D721Med (cell line): ENCODE results near the gene DOCK1.
"Not testable (repeated sequence)": the region's sequence is repeated elsewhere in the genome, so short reads cannot be mapped to it uniquely, and the experiment has no call there.

Source experiments
- DNase-seq: peaks from one replicate; pipeline ENCODE4 v3.0.0; 2011; ENCODE audit warnings: low spot score; ENCODE audit not compliant: insufficient read length
- FAIRE-seq: peaks from 2 replicates; lab custom pipeline; 2011; peaks lifted over from hg19 to GRCh38; lab: Jason Lieb, UNC
- CTCF ChIP-seq: IDR thresholded peaks from 2 replicates; pipeline ENCODE4 v1.5.1; 2012; ENCODE audit warnings: mild to moderate bottlenecking, control low read depth; ENCODE audit not compliant: insufficient read depth; ENCODE audit errors: missing control alignments

Gene DOCK1

GRCh38 chr10:127298381-127298780 is 393.2 kb downstream of the DOCK1 start:
- FAIRE-seq (no peak), DNase-seq (no peak)
- no peak for TF ChIP-seq CTCF

- not testable (repeated sequence) for FAIRE-seq, DNase-seq
Observed at GRCh38 chr10:127299192-127299591, 394.0 kb downstream of the DOCK1 start.

GRCh38 chr10:127299956-127300689 is 394.9 kb downstream of the DOCK1 start:
- DNase-seq = no peak
- FAIRE-seq = no peak
- TF ChIP-seq CTCF = no peak

GRCh38 chr10:127300868-127301321 is 395.7 kb downstream of the DOCK1 start:
- DNase-seq (no peak), FAIRE-seq (no peak)
- no peak for TF ChIP-seq CTCF

- no peak for TF ChIP-seq CTCF
- DNase-seq (no peak), FAIRE-seq (no peak)
Observed at GRCh38 chr10:127302343-127302742, 397.1 kb downstream of the DOCK1 start.

GRCh38 chr10:127303105-127303504 is 397.9 kb downstream of the DOCK1 start:
- DNase-seq (no peak), FAIRE-seq (no peak)
- no peak for TF ChIP-seq CTCF

- no peak for DNase-seq
- no peak for FAIRE-seq
Observed at GRCh38 chr10:127303746-127304145, 398.5 kb downstream of the DOCK1 start.

More at GRCh38 chr10:127303746-127304145, 398.5 kb downstream of the DOCK1 start:
- no peak for TF ChIP-seq CTCF
